DMS79 (cell line): Measurements from ENCODE around the gene CGA.

ENCODE experiments used
- DNase-seq: peaks from one replicate; lab custom pipeline; 2025; lab: John Stamatoyannopoulos, UW

CGA gene

GRCh38 chr6:87088076-87088475 lies 6.8 kb downstream of the CGA start:
- DNase-seq: no peak

DNA sequence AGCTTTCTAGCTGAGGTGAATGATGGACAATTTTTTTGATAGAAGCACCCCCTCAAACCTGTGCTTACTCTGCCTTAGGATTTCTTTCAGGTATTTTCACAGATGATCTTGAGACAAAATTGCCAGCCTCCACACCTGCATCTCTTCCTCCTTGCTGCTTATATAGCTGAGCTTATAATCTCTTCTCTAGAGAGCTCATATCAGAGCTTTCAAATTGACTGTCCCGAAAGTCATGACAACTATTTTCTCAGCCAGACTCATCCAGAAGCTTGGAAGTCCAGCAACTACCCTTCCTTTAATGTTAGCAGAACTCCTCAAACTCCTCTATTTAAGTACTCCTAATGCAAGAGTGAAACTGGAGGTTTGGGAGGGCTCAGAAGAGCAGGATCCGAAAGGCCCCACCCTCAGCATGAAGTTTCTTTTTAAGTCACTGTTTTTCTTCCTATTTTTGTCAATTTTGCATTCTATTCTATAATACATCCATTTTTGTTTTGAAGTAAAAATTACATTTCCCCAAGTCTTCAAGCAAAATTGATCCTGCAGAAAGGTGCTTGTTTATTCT lies 12.7 kb downstream of the CGA start:
- DNase-seq: no peak

- no peak for DNase-seq
These were observed 15.8 kb downstream of the CGA start for GRCh38 chr6:87078983-87079616.

- DNase-seq: no peak
These were observed 19.7 kb downstream of the CGA start for GRCh38 chr6:87075168-87075567.

- no peak for DNase-seq
These were observed 20.7 kb downstream of the CGA start for GRCh38 chr6:87074101-87074621.

DNA sequence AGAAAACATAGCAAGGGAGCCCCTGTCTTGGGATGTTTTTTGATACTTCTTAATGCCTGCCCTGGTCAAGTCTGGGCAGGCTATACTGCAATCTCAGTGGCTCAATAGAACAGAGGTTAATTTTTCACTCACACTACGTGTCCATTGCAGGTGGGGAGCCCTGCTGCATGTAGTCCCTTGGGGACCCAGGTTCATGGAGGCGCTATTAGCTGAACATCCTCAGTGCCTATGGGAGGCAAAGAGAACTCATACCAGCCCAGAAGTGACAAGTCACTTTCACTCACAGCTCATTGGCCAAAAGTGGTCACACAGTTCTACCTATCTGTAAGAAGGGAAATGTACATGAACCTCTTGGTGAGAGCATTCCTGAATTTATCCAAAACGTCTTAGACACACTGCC lies 23.2 kb downstream of the CGA start:
- no peak for DNase-seq

DNA sequence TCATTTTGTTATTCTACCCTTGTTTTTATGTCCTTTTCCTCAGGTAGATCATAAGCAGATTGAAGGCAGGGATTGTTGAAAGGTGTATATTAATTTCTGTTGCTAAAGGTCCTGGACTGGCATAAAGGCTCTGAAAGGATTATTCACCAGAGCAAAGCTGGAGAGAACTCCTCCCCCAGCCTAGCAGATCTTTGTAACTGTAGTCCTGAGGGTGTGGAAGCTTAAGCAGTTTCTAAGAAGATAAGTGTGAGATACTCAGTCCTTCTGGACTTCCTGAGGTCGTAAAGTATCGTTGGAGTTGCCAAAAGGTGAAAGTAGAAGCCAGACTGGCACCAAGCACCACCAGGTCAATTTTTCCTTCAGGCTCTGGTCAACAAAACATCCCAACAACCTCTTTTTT lies 24.2 kb downstream of the CGA start:
- no peak for DNase-seq

- no peak for DNase-seq
These were observed 26.1 kb downstream of the CGA start for GRCh38 chr6:87068795-87069194.

GRCh38 chr6:87066449-87067333 lies 28.2 kb downstream of the CGA start:
- no peak for DNase-seq

DNA sequence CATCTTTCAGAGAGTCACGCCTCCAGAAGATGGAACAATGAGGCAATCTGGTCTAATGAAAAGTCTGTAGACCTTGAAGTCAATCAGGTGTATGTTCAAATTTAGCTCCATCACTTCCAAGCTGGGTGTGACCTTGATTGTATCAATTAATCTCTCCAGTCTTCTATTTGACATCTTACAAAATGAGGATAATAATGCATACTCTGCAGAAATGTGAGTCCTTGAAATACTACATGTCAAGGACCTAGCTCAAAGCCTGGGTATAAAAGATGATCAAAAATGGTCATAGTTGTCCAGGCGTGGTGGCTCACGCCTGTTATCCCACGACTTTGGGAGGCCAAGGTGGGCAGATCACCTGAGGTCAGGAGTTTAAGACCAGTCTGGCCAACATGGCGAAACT lies 29.8 kb downstream of the CGA start:
- DNase-seq: no peak

GRCh38 chr6:87059943-87060342 lies 35.0 kb downstream of the CGA start:
- no peak for DNase-seq

GRCh38 chr6:87054143-87054833 lies 40.6 kb downstream of the CGA start:
- DNase-seq: no peak

- no peak for DNase-seq
These were observed 41.6 kb downstream of the CGA start for GRCh38 chr6:87053312-87053711.

DNA sequence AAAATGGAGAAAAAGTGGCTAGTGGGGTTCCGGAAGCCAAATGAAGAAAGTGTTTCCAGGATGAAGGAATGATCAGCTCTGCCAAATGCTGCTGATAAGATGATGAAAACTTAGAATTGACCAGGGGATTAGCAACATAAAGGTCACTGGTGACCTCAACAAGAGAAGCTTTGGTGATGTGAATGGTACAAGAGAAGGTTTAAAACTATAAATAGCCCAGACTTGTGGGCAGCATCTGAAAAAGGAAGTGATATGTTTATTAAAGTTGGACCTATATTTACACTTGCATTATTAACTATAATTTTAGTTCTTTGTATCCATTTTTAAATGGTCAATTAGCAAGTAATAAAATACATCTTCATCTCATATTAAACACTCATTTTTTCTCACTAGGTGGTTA lies 45.1 kb downstream of the CGA start:
- DNase-seq: no peak

DNA sequence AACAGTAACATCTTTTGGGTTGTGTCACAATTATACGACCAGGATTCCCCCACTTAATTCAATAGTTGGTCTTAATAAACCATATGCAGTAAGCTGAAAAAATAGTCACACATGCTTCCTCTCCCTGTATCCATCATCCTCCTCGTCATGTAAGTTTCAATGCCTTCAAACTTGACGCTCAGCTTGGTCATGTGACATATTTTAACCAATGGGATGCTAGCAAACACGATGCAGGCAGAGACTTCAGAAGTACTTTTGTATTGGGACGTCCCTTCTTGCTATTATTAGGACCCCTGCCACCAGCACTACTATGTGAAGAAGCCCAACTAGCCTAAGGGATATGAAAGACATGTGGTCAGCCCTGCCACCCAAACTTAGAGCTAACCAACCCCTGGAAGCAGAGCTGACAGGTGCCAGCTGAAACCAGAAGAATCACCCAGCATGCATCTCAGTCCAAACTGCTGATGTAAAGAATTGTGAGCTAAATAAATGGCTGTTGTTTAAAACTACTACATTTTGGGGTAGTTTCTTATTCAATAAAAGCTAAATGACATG lies 49.3 kb downstream of the CGA start:
- DNase-seq: no peak

DNA sequence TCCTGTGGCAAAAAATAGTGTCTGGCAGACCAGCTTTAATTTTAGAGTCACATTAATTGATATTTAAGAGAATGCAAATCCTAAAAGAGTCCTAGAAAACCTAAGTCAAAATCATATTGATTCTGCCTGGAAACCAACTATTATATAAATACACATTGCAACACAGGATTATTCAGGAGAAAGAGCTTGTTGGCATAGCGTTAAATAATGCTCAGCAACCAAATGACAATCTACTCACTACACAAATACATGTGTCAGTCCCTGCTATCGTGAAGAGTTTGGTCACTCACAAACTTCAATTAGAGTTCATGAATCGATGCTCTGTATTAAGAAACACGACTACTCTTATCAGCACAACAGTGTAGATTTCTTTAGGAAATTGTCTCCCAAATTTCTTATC lies 54.2 kb downstream of the CGA start:
- DNase-seq: no peak
